K562 (cell line): ENCODE results near the gene DIS3L2. TPM values are rescaled to one million over a fixed set of nuclear protein-coding genes. Genes with fewer than 3 reads are reported as not detected.

ENCODE experiments used
- FUS ChIP-seq: fragments of 200-400 bp; formaldehyde crosslinking; optimal IDR thresholded peaks from 2 replicates; pipeline ENCODE3; 2017; ENCODE audit warnings: low read depth, low read length
- NRF1 ChIP-seq, 2 experiments: fragments of 450-650 bp; IDR thresholded peaks in 1 of 2; conservative IDR thresholded peaks in 1 of 2; 2 replicates each; pipeline ENCODE4 v1.6.1; 2014; ENCODE audit warnings: mild to moderate bottlenecking in 2 of 2
- POLR2G ChIP-seq: fragments of 200-400 bp; formaldehyde crosslinking; IDR thresholded peaks from 2 replicates; pipeline ENCODE4 v1.6.1; 2017; ENCODE audit warnings: low read depth, mild to moderate bottlenecking, antibody characterized with exemption, low read length, moderate library complexity
- RAD21 ChIP-seq, 2 experiments: fragments of 250-450 bp in 1 of 2; fragments of 450-650 bp in 1 of 2; sonication (Bioruptor Pico) in 1 of 2; formaldehyde crosslinking in 1 of 2; IDR thresholded peaks in 1 of 2; conservative IDR thresholded peaks in 1 of 2; 2 replicates each; pipeline versions ENCODE4 v1.4.0 to v1.8.0; 2020 to 2022; ENCODE audit warnings: mild to moderate bottlenecking in 2 of 2, moderate library complexity in 1 of 2
- RBFOX2 ChIP-seq: fragments of 200-400 bp; formaldehyde crosslinking; IDR thresholded peaks from 2 replicates; pipeline ENCODE4 v1.6.1; 2017; ENCODE audit warnings: low read depth, mild to moderate bottlenecking, low read length, moderate library complexity
- REST ChIP-seq, 2 experiments: fragments of 450-650 bp; formaldehyde crosslinking in 1 of 2; IDR thresholded peaks; 2 replicates each; pipeline versions ENCODE4 v1.4.0 to v1.6.1; 2014 to 2020; ENCODE audit warnings: mild to moderate bottlenecking in 2 of 2, borderline replicate concordance in 1 of 2, low read depth in 1 of 2
- ZNF551 ChIP-seq: fragments of 250-450 bp; sonication (Bioruptor Pico); IDR thresholded peaks from 2 replicates; pipeline ENCODE4 v1.5.0; 2021; ENCODE audit warnings: mild to moderate bottlenecking, moderate library complexity
- polyA plus RNA-seq, 8 experiments: library from polyadenylated mRNA; depleted of rRNA in 4 of 8; stranded (reverse) in 5 of 8; unstranded in 3 of 8; fragments of >200 nt; fragmentation: Nextera tagmentation in 2 of 8; fragmentation: Illumina TruSeq in 1 of 8; extraction: Ambion mirVana in 2 of 8; extraction: Trizol in 1 of 8; gene quantifications; 2 replicates each; pipeline versions ENCODE4 v1.2.1 to v1.2.3, GENCODE V29; 2011 to 2014; ENCODE audit warnings: inconsistent platforms in 1 of 8, missing spikeins in 1 of 8
- total RNA-seq, 7 experiments: library from RNA; depleted of rRNA in 6 of 7; stranded (reverse); fragments of >200 nt in 6 of 7; fragmentation: Illumina TruSeq in 2 of 7; extraction: Trizol in 2 of 7; gene quantifications; 2 replicates each; pipeline versions ENCODE4 v1.2.1 to v1.2.3, GENCODE V29; 2011 to 2021; ENCODE audit warnings: low replicate concordance in 1 of 7

DIS3L2 gene
- total and polyA plus RNA-seq, 9 of the 15 experiments (the other 6 are each of a cell fraction or from before 2014, with no cell fraction given), result 1.5 to 19.2 (median 11.2) TPM

- no peak for TF ChIP-seq ZNF551 (CRISPR knock-in tag)
- peak; percentile 18; the same call in 1 of the 2 replicates for TF ChIP-seq REST (IDR thresholded peaks at IDR 0.05; ENCODE audit: borderline replicate concordance)
- TF ChIP-seq REST (CRISPR knock-in tag; IDR thresholded peaks at IDR 0.05; ENCODE audit: low read depth), result no peak
- TF ChIP-seq POLR2G, result peak; percentile 61
- 0 out of 2 replicates have a peak, but pooled peaks have one; percentile 23 for TF ChIP-seq RBFOX2
- TF ChIP-seq FUS, result no peak
- peak; percentile 22 to 30; a peak in 2 of 4 replicates for TF ChIP-seq NRF1 (conservative IDR thresholded peaks at IDR 0.05 in 1 of 2, IDR thresholded peaks at IDR 0.05 in 1 of 2)
- TF ChIP-seq RAD21 (CRISPR knock-in tag; conservative IDR thresholded peaks at IDR 0.05 in 1 of 2, IDR thresholded peaks at IDR 0.05 in 1 of 2), result peak in 1 of 2 experiments; percentile 45; a peak in 1 of 4 replicates
Measured at GRCh38 chr2:231926180-231926741, 35.3 kb upstream of the DIS3L2 start, which contains the start of gene NPPC (continued).
